Measurements from ENCODE around the gene MPRIP.

Gene MPRIP

DNA sequence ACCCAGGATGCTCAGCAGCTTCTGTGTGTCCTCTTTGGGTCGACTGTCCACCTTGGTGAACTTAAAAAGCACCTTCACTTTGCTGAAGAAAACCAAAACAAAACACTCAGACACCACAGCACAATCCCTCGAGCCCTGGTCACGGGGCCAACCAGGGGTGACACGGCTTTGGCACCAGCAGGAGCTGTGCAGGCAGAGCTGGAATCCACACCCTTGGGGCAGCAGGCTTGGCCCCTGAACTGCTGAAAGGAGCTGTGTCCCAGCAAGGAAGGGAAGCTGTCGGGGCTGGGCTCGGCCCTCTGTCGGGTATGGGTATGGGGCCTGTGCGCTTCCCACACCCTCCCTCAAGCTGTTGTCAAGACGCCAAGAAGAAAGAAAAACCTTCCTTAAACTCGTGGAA is 171.5 kb downstream of the MPRIP start:
- TF ChIP-seq, protein P1, sequence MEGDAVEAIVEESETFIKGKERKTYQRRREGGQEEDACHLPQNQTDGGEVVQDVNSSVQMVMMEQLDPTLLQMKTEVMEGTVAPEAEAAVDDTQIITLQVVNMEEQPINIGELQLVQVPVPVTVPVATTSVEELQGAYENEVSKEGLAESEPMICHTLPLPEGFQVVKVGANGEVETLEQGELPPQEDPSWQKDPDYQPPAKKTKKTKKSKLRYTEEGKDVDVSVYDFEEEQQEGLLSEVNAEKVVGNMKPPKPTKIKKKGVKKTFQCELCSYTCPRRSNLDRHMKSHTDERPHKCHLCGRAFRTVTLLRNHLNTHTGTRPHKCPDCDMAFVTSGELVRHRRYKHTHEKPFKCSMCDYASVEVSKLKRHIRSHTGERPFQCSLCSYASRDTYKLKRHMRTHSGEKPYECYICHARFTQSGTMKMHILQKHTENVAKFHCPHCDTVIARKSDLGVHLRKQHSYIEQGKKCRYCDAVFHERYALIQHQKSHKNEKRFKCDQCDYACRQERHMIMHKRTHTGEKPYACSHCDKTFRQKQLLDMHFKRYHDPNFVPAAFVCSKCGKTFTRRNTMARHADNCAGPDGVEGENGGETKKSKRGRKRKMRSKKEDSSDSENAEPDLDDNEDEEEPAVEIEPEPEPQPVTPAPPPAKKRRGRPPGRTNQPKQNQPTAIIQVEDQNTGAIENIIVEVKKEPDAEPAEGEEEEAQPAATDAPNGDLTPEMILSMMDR (IDR thresholded peaks at IDR 0.05; ENCODE audit: insufficient read depth, low read length, missing control alignments): no peak
- no peak overlapping the region for H3K4me3 ChIP-seq (ENCODE audit: low read depth, low read length)
- ChIA-PET CTCF (interaction anchor here (1.0 kb wide), 2 partner anchors 213 to 215 kb away, joined by 3 to 4 read pairs; no protein-coding TSS in a partner anchor), POLR2A (interaction anchor here (0.6 kb wide), 1 partner anchor 22 kb away, joined by 3 read pairs; no protein-coding TSS in a partner anchor)
- no peak for DNase-seq (ENCODE audit: low read depth, low spot score)

DNA sequence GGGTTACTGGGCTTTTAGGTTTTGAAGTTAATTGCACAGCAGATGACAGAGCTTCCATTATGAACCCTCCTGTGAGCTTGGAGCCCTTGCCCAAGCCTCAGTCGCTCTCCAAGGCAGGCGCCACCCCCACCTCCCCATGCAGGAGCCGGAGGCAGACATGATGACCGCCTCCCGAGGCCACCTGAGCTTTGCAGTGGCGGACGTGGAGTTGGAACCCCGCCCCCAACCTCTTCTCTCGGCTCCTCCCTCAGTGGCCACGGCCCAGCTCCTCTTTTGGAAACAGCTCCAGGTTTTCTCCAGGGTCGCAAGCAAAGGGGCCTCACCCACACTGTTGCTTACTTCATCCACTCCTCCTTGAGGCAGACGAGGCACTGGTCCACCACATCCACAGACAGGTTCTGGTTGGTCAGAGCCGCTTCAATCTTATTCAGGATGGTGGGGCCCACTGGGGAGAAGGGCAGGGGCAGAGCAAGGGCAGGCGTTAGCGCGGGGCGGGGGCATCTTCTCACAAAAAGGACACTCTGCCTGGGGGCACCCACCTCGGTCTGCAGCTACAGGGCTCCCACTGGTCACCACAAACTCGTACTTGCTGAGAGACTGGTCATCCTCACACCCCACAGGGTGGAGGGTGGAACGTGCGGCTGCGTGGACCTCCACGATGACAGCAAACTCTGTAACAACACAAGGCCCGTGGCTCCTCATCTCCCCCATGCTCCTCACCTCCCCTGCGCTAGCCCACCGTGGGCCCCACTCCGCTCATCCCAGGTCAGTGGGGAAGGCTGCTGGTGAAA is 172.6 kb downstream of the MPRIP start:
- DNase-seq (ENCODE audit: low read depth, low spot score): no peak
- ChIA-PET POLR2A (no interaction called here), CTCF (interaction anchor here (1.0 kb wide), 1 partner anchor 216 kb away, joined by 4 read pairs; no protein-coding TSS in a partner anchor)
- TF ChIP-seq, protein P1 (IDR thresholded peaks at IDR 0.05; ENCODE audit: insufficient read depth, low read length, missing control alignments): no peak
- H3K4me3 ChIP-seq (ENCODE audit: low read depth, low read length): no peak overlapping the region

DNA sequence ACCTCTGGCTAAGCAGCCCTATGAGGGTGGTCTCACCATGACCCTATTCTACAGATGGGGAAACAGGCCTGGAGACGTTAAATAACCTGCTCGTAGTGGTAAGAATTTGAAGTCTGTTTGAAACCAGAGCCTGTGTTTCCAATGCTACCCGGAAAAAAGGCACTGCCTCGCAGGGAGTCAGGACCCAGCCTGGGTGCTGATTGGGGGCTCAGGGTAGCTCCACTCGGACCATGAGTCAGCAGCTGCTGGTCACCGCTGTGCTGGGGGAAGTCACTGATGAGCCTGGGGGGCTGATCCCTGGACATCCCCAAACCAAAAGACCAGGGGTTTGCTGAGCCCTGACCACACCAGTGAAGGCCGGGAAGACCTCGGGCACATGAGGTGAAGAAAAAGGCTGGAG is 173.3 kb downstream of the MPRIP start:
- CTCF ChIA-PET: no interaction called here
- no peak overlapping the region for H3K4me3 ChIP-seq (ENCODE audit: low read depth, low read length)
- TF ChIP-seq, protein P1 (IDR thresholded peaks at IDR 0.05; ENCODE audit: insufficient read depth, low read length, missing control alignments): no peak
- DNase-seq (ENCODE audit: low read depth, low spot score): no peak
- POLR2A ChIA-PET: no interaction called here

DNA sequence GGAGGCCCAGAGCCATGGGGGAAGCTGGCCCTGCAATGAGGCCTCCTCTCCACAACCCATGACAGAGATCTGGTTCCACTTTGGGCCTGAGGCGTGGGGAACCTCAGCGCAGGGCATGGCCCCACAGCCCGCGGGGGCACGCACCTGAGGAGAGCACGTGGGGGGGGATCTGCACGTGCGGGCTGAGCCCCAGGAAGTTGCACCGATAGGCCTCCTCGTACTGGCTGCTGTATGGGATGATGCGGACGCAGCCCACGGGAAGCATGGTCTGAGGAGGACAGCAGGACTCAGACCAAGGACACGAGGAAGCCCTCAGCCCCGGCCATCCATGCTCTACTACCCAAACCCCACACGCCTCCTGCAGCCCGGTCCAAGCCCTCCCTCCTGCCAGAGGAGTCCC is 174.0 kb downstream of the MPRIP start:
- no peak overlapping the region for H3K4me3 ChIP-seq (ENCODE audit: low read depth, low read length)
- ChIA-PET POLR2A (no interaction called here), CTCF (no interaction called here)
- no peak for DNase-seq (ENCODE audit: low read depth, low spot score)
- TF ChIP-seq, protein P1 (IDR thresholded peaks at IDR 0.05; ENCODE audit: insufficient read depth, low read length, missing control alignments): no peak

DNA sequence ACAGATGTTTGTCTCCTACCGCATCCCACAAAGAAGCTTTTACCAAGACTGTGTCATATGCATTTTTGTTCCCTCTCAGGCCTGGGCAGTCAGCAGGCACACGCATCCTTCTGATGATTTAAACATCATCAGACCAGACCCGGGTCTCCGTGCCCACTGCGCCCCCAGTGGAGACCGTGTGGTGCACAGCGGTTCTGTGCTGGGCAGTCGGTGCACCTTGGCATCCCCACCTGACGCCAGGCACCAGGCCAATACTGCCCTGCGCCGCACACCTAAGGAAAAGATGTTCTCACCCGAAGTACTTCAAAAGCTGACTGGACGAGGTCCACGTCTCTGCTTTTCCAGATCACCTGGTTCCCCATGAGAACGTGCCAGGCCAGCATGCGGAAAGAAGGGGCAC is 174.5 kb downstream of the MPRIP start:
- ChIA-PET POLR2A (no interaction called here), CTCF (interaction anchor here (0.9 to 1.4 kb wide), 2 partner anchors 19 to 219 kb away, joined by 3 read pairs; no protein-coding TSS in a partner anchor)
- DNase-seq (ENCODE audit: low read depth, low spot score): no peak
- TF ChIP-seq, protein P1 (IDR thresholded peaks at IDR 0.05; ENCODE audit: insufficient read depth, low read length, missing control alignments): no peak
- H3K4me3 ChIP-seq (ENCODE audit: low read depth, low read length): no peak overlapping the region

DNA sequence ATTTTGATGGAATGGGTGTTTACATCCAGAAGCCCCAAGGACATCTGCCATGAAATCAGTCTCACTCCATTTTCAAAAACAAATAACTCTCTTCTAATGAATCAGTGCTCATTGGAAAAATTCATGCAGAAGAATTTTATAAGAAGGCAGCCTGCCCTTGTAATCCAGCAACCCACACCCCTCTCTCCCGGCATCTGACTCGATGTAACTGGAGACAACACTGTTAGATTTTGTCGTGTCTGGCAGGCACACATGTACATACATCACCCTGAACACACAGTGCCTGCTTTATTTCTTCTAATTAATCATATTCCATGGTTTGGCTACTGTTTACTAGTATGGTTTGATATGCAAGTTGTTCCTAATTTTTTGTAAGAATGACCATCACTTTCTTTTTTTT is 175.7 kb downstream of the MPRIP start:
- no peak overlapping the region for H3K4me3 ChIP-seq (ENCODE audit: low read depth, low read length)
- no peak for DNase-seq (ENCODE audit: low read depth, low spot score)
- CTCF ChIA-PET: interaction anchor here (1.4 kb wide), 2 partner anchors 18 to 224 kb away, joined by 3 read pairs; no protein-coding TSS in a partner anchor
- TF ChIP-seq, protein P1 (IDR thresholded peaks at IDR 0.05; ENCODE audit: insufficient read depth, low read length, missing control alignments): no peak
- POLR2A ChIA-PET: no interaction called here

Measured in AG04449 (cell line).